ENCODE data around the gene EHMT1. TPM values are rescaled to one million over a fixed set of nuclear protein-coding genes. Genes with fewer than 3 reads are reported as not detected.

EHMT1 gene
- total and polyA plus RNA-seq, 2 of the 8 experiments (the other 6 are each of a cell fraction or from before 2014, with no cell fraction given), result 95.7 to 163 TPM

DNA sequence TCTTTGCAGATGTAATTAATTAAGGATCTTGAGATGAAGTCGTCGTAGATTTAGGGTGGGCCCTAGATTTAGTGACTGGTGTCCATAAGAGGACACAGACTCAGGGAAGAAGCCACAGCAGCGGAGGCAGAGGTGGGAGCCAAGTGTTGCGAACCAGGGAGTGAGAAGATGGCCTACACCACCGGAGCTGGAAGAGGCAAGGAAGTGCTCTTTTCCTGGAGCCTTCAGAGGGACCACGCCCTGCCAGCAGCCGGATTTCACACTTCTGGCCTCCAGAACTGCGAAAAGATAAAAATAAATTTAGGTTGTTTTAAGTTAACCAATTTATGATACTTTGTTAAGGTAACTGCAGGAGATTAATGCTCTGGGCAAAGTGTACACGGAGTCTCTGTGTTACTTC, 30.7 kb downstream of the EHMT1 start (continued):
- TF ChIP-seq GTF2F1 (IDR thresholded peaks at IDR 0.05; ENCODE audit: borderline replicate concordance, low read depth, low read length) (no peak), BCL11A (IDR thresholded peaks at IDR 0.05; ENCODE audit: low read depth in 2 of 2, low read length in 2 of 2) (no peak)

Measured in H1 (cell line).